ENCODE results near the gene GCK.

GRCh38 chr7:44180631-44181030 is 8.6 kb downstream of the GCK start:
- TF ChIP-seq CTCF (IDR thresholded peaks at IDR 0.05): no peak
- TF ChIP-seq TEAD4 (IDR thresholded peaks at IDR 0.05; ENCODE audit: borderline replicate concordance, insufficient read depth): no peak
- TF ChIP-seq EZH2phosphoT487 (IDR thresholded peaks at IDR 0.05; ENCODE audit: borderline replicate concordance, low read depth): no peak
- no peak for TF ChIP-seq TCF12 (IDR thresholded peaks at IDR 0.05)
- no peak for TF ChIP-seq MEF2A (IDR thresholded peaks at IDR 0.05; ENCODE audit: borderline replicate concordance, low read depth)
- no peak for TF ChIP-seq EP300 (IDR thresholded peaks at IDR 0.05; ENCODE audit: borderline replicate concordance in 1 of 2, low read depth in 1 of 2, low read length in 1 of 2)
- no peak for TF ChIP-seq REST (IDR thresholded peaks at IDR 0.05; ENCODE audit: low read depth, low read length)
- no peak for TF ChIP-seq YY1 (IDR thresholded peaks at IDR 0.05; ENCODE audit: low read depth)
- TF ChIP-seq GABPA (IDR thresholded peaks at IDR 0.05; ENCODE audit: low read depth): no peak

Data from SK-N-SH (cell line).